SK-N-SH (cell line): Measurements from ENCODE around the gene TMEM198. TPM values are rescaled to one million over a fixed set of nuclear protein-coding genes. Genes with fewer than 3 reads are reported as not detected.

Experiments used
- CTCF ChIA-PET: fragments of 300-600, 350-600 bp; formaldehyde crosslinking; extraction: SDS; loops from one replicate; lab custom pipeline; 2021; lab: Yijun Ruan, JAX
- POLR2A ChIA-PET: fragments of 350-600 bp; sonication (Branson Sonifier 250); formaldehyde crosslinking; extraction: SDS; loops from one replicate; lab custom pipeline; 2020; ENCODE audit warnings: antibody characterized with exemption, inconsistent platforms; lab: Yijun Ruan, JAX
- DNase-seq: peaks from one replicate; pipeline ENCODE4 v3.0.0; 2012
- H2AFZ ChIP-seq: fragments of 200-600 bp; sonication (generic); 2 replicates; pipeline ENCODE4 v1.8.1; 2016; ENCODE audit warnings: antibody characterized with exemption, mild to moderate bottlenecking, low read depth
- H3F3A ChIP-seq: fragments of 200-600 bp; sonication (generic); replicated peaks from 2 replicates; pipeline ENCODE3; 2016; ENCODE audit warnings: antibody characterized with exemption, mild to moderate bottlenecking; ENCODE audit not compliant: insufficient read depth
- H3K27ac ChIP-seq, 2 experiments: fragments of 200-500 bp in 1 of 2; fragments of 200-600 bp in 1 of 2; sonication (Bioruptor generic) in 1 of 2; sonication (generic), shearing (Covaris generic) in 1 of 2; 2 replicates each; pipeline versions ENCODE4 v1.5.1 to v1.6.1; 2014 to 2016; ENCODE audit warnings: low read depth in 2 of 2, inconsistent platforms in 1 of 2, low read length in 1 of 2, mild to moderate bottlenecking in 1 of 2, mixed read lengths in 1 of 2
- H3K27me3 ChIP-seq: fragments of 200-600 bp; sonication (generic), shearing (Covaris generic); 2 replicates; pipeline ENCODE4 v1.6.1; 2016; ENCODE audit warnings: mixed run types; ENCODE audit not compliant: insufficient read depth
- H3K36me3 ChIP-seq, 2 experiments: fragments of 200-500 bp in 1 of 2; fragments of 200-600 bp in 1 of 2; sonication (Bioruptor generic) in 1 of 2; sonication (generic) in 1 of 2; replicated peaks in 1 of 2; 2 replicates each; pipeline versions ENCODE3 to v1.5.1; 2014 to 2016; ENCODE audit warnings: low read length in 1 of 2, mild to moderate bottlenecking in 1 of 2; ENCODE audit not compliant: insufficient read depth in 2 of 2, control insufficient read depth in 1 of 2
- H3K4me1 ChIP-seq, 2 experiments: fragments of 200-500 bp in 1 of 2; fragments of 200-600 bp in 1 of 2; sonication (Bioruptor generic) in 1 of 2; sonication (generic), shearing (Covaris generic) in 1 of 2; 2 replicates each; pipeline versions ENCODE4 v1.5.1 to v1.6.1; 2014 to 2016; ENCODE audit warnings: low read depth in 1 of 2, low read length in 1 of 2, mixed run types in 1 of 2; ENCODE audit not compliant: insufficient read depth in 2 of 2, control insufficient read depth in 1 of 2
- H3K4me2 ChIP-seq: fragments of 200-600 bp; sonication (generic), shearing (Covaris generic); 2 replicates; pipeline ENCODE4 v1.6.1; 2017; ENCODE audit warnings: mixed run types
- H3K4me3 ChIP-seq, 2 experiments: fragments of 200-500 bp in 1 of 2; fragments of 200-600 bp in 1 of 2; sonication (Bioruptor generic) in 1 of 2; sonication (generic), shearing (Covaris generic) in 1 of 2; 2 replicates each; pipeline versions ENCODE4 v1.5.1 to v1.8.1; 2014 to 2016; ENCODE audit warnings: low read depth in 2 of 2, inconsistent platforms in 1 of 2, low read length in 1 of 2, mild to moderate bottlenecking in 1 of 2, mixed read lengths in 1 of 2, moderate library complexity in 1 of 2
- H3K79me2 ChIP-seq: fragments of 200-600 bp; sonication (generic); 2 replicates; pipeline ENCODE4 v1.8.1; 2017; ENCODE audit warnings: mild to moderate bottlenecking; ENCODE audit not compliant: insufficient read depth
- H3K9ac ChIP-seq: fragments of 200-600 bp; sonication (generic); 2 replicates; pipeline ENCODE4 v1.6.1; 2017; ENCODE audit warnings: mixed run types
- H3K9me2 ChIP-seq: fragments of 200-600 bp; sonication (generic); 2 replicates; pipeline ENCODE4 v1.6.1; 2017; ENCODE audit warnings: mixed run types
- H3K9me3 ChIP-seq: fragments of 200-600 bp; sonication (generic); 2 replicates; pipeline ENCODE4 v1.6.1; 2017; ENCODE audit warnings: mixed run types, mild to moderate bottlenecking, moderate library complexity
- H4K20me1 ChIP-seq: fragments of 200-600 bp; sonication (generic); 2 replicates; pipeline ENCODE4 v1.6.1; 2017; ENCODE audit warnings: mild to moderate bottlenecking, mixed run types; ENCODE audit not compliant: insufficient read depth
- ELF1 ChIP-seq: IDR thresholded peaks from 2 replicates; pipeline ENCODE4 v1.4.0; 2012
- FOXM1 ChIP-seq: IDR thresholded peaks from 2 replicates; pipeline ENCODE4 v1.4.0; 2012; ENCODE audit warnings: low read depth, mild to moderate bottlenecking
- GATA2 ChIP-seq: sonication (generic); formaldehyde crosslinking; IDR thresholded peaks from 2 replicates; pipeline ENCODE4 v1.5.0; 2020; ENCODE audit warnings: mild to moderate bottlenecking, missing genetic modification reagents
- JUND ChIP-seq: IDR thresholded peaks from 2 replicates; pipeline ENCODE4 v1.4.0; 2012
- MAX ChIP-seq: IDR thresholded peaks from 2 replicates; pipeline ENCODE4 v1.4.0; 2012; ENCODE audit warnings: low read depth
- NFIC ChIP-seq: IDR thresholded peaks from 2 replicates; pipeline ENCODE4 v1.4.0; 2012; ENCODE audit warnings: borderline replicate concordance
- NRF1 ChIP-seq: IDR thresholded peaks from 2 replicates; pipeline ENCODE4 v1.6.1; 2012; ENCODE audit warnings: low read depth, mild to moderate bottlenecking, low read length
- PBX3 ChIP-seq: IDR thresholded peaks from 2 replicates; pipeline ENCODE4; 2012
- RCOR1 ChIP-seq: fragments of 150-350 bp; IDR thresholded peaks from 2 replicates; pipeline ENCODE4 v1.6.1; 2017; ENCODE audit warnings: antibody characterized with exemption, low read length
- TAF1 ChIP-seq: IDR thresholded peaks from 2 replicates; pipeline ENCODE4 v1.6.1; 2012; ENCODE audit warnings: low read depth, mild to moderate bottlenecking, low read length, moderate library complexity, borderline replicate concordance
- TCF12 ChIP-seq: IDR thresholded peaks from 2 replicates; pipeline ENCODE4 v1.4.0; 2012
- TEAD4 ChIP-seq: IDR thresholded peaks from 2 replicates; pipeline ENCODE4 v1.4.0; 2012; ENCODE audit warnings: mild to moderate bottlenecking, borderline replicate concordance; ENCODE audit not compliant: insufficient read depth
- USF1 ChIP-seq: IDR thresholded peaks from 2 replicates; pipeline ENCODE4 v1.4.0; 2012; ENCODE audit warnings: low read depth, borderline replicate concordance
- USF2 ChIP-seq: fragments of 150-350 bp; IDR thresholded peaks from 2 replicates; pipeline ENCODE4 v1.6.1; 2017; ENCODE audit warnings: antibody characterized with exemption, low read length, low read depth, borderline replicate concordance
- ZBTB33 ChIP-seq: IDR thresholded peaks from 2 replicates; pipeline ENCODE4 v1.4.0; 2012; ENCODE audit warnings: low read depth, borderline replicate concordance
- WGBS: methylation state at CpG from one replicate; pipeline ENCODE4 v1.1.6; 2017; ENCODE audit warnings: low lambda C conversion rate; 5-methylcytosine and 5-hydroxymethylcytosine counted together
- polyA plus RNA-seq, 3 experiments: library from polyadenylated mRNA; depleted of rRNA; stranded (reverse); fragments of >200 nt; gene quantifications; 2 replicates each; pipeline ENCODE4 v1.2.3, GENCODE V29; 2012

TMEM198 gene
- polyA plus RNA-seq, 1 of the 3 experiments (the other 2 are of a cell fraction): 4.7 TPM

- no peak for TF ChIP-seq JUND
- no peak for TF ChIP-seq NRF1
- no peak for TF ChIP-seq NFIC
Measured at GRCh38 chr2:219548990-219549389, 5.2 kb downstream of the TMEM198 start (continued).

GRCh38 chr2:219549619-219550018 lies 5.8 kb downstream of the TMEM198 start:
- H3K9me2 ChIP-seq: no peaks in the 10 kb centered on the region
- no peaks in the 10 kb centered on the region for H3K79me2 ChIP-seq
- TF ChIP-seq RCOR1 (no peak), MAX (no peak), USF1 (no peak), USF2 (no peak), ELF1 (no peak), GATA2 (CRISPR knock-in tag) (no peak), ZBTB33 (no peak), TEAD4 (no peak), TCF12 (no peak), TAF1 (no peak), PBX3 (no peak), FOXM1 (no peak)
- H3K4me3 ChIP-seq: no peak overlapping the region
- no peaks in the 10 kb centered on the region for H3F3A ChIP-seq
- H2AFZ ChIP-seq: no peak overlapping the region
- H3K4me1 ChIP-seq: peaks cover 0 to 35% of the 10 kb centered on the region in 2 experiments; a peak in 1 of 4 replicates
- H3K4me2 ChIP-seq: no peak overlapping the region
- WGBS: 76% methylated on average over 4 of the region's 9 CpGs
- H3K36me3 ChIP-seq: peaks cover 0 to 2% of the 10 kb centered on the region in 2 experiments
- DNase-seq: no peak
- CTCF ChIA-PET: interaction anchor here (0.9 to 3.0 kb wide), 7 partner anchors 11 to 374 kb away, joined by 3 to 23 read pairs (median 5); no protein-coding TSS in a partner anchor
- no peaks in the 10 kb centered on the region for H4K20me1 ChIP-seq
- POLR2A ChIA-PET: interaction anchor here (0.8 kb wide), 1 partner anchor 10 kb away, joined by 3 read pairs; no protein-coding TSS in a partner anchor
- no peaks in the 10 kb centered on the region for H3K27me3 ChIP-seq
- no peaks in the 10 kb centered on the region for H3K9me3 ChIP-seq
- no peak overlapping the region for H3K27ac ChIP-seq
- no peak overlapping the region for H3K9ac ChIP-seq
